IMR-90 (cell line): ENCODE results near the gene CDC34. TPM values are rescaled to one million over a fixed set of nuclear protein-coding genes. Genes with fewer than 3 reads are reported as not detected.

Experiments used
- ATAC-seq: fragments of 200-7000 bp; cut with Tn5 transposase; 2 replicates; pipeline ENCODE4 v1.9.1; 2020; ENCODE audit warnings: low read depth, mild to moderate bottlenecking, moderate library complexity
- BruUV-seq: library from RNA; stranded (reverse); fragments of 400-500 nt; replicated peaks from 2 replicates; lab custom pipeline; 2021; lab: Mats Ljungman, UMichigan
- CTCF ChIA-PET: fragments of 300-600 bp; formaldehyde crosslinking; extraction: SDS; loops from one replicate; lab custom pipeline; 2021; ENCODE audit warnings: antibody characterized with exemption; lab: Yijun Ruan, JAX
- POLR2A ChIA-PET: fragments of 300-600 bp; sonication (Branson Sonifier 250); formaldehyde crosslinking; loops from one replicate; lab custom pipeline; 2022; ENCODE audit warnings: antibody characterized with exemption; ENCODE audit not compliant: unreplicated experiment; lab: Charles Lee
- DNase-seq: peaks from one replicate; pipeline ENCODE4 v3.0.0; 2013
- H2AFZ ChIP-seq: replicated peaks from 2 replicates; pipeline ENCODE3; 2013; ENCODE audit warnings: low read length, mild to moderate bottlenecking; ENCODE audit not compliant: poor library complexity
- H2AK5ac ChIP-seq: 2 replicates; pipeline ENCODE4 v1.6.1; 2013; ENCODE audit warnings: low read depth, low read length, inconsistent platforms
- H2AK9ac ChIP-seq: replicated peaks from 2 replicates; pipeline ENCODE3; 2013; ENCODE audit warnings: mild to moderate bottlenecking, low read depth, low read length, moderate library complexity; ENCODE audit not compliant: poor library complexity
- H2BK120ac ChIP-seq: 2 replicates; pipeline ENCODE4 v1.6.1; 2013; ENCODE audit warnings: low read depth, low read length, inconsistent platforms
- H2BK15ac ChIP-seq: 3 replicates; pipeline ENCODE4 v1.6.1; 2013; ENCODE audit warnings: low read depth, low read length, inconsistent platforms
- H2BK20ac ChIP-seq: 2 replicates; pipeline ENCODE4 v1.6.1; 2013; ENCODE audit warnings: low read depth, mild to moderate bottlenecking, inconsistent platforms, low read length, moderate library complexity
- H2BK5ac ChIP-seq: 2 replicates; pipeline ENCODE4 v1.6.1; 2013; ENCODE audit warnings: mild to moderate bottlenecking, low read depth, low read length, inconsistent platforms; ENCODE audit not compliant: poor library complexity, severe bottlenecking
- H3K14ac ChIP-seq: replicated peaks from 2 replicates; pipeline ENCODE4 v1.6.1; 2013; ENCODE audit warnings: low read depth, low read length, inconsistent platforms
- H3K18ac ChIP-seq: 2 replicates; pipeline ENCODE4 v1.6.1; 2013; ENCODE audit warnings: low read depth, low read length, control low read depth
- H3K23ac ChIP-seq: 2 replicates; pipeline ENCODE4 v1.6.1; 2013; ENCODE audit warnings: low read depth, low read length, inconsistent platforms
- H3K27ac ChIP-seq: 2 replicates; pipeline ENCODE4 v1.5.1; 2013; ENCODE audit warnings: mild to moderate bottlenecking, control low read depth, low read length; ENCODE audit not compliant: insufficient read depth
- H3K27me3 ChIP-seq: 2 replicates; pipeline ENCODE4 v1.6.1; 2013; ENCODE audit warnings: low read length; ENCODE audit not compliant: control insufficient read depth, insufficient read depth
- H3K36me3 ChIP-seq: 2 replicates; pipeline ENCODE4 v1.6.1; 2013; ENCODE audit warnings: low read length, mixed read lengths; ENCODE audit not compliant: control insufficient read depth, insufficient read depth
- H3K4ac ChIP-seq: 2 replicates; pipeline ENCODE4 v1.6.1; 2013; ENCODE audit warnings: low read depth, low read length, inconsistent platforms
- H3K4me1 ChIP-seq: 2 replicates; pipeline ENCODE4 v1.6.1; 2013; ENCODE audit warnings: low read length, mixed read lengths; ENCODE audit not compliant: control insufficient read depth, insufficient read depth
- H3K4me2 ChIP-seq: 2 replicates; pipeline ENCODE4 v1.6.1; 2013; ENCODE audit warnings: low read depth, mild to moderate bottlenecking, control low read depth, low read length, moderate library complexity
- H3K4me3 ChIP-seq: 2 replicates; pipeline ENCODE4 v1.5.1; 2013; ENCODE audit warnings: low read depth, mild to moderate bottlenecking, control low read depth, low read length, moderate library complexity; ENCODE audit not compliant: insufficient read depth
- H3K56ac ChIP-seq: 2 replicates; pipeline ENCODE4 v1.6.1; 2013; ENCODE audit warnings: low read length, inconsistent platforms; ENCODE audit not compliant: insufficient read depth; ENCODE audit errors: extremely low read depth
- H3K79me1 ChIP-seq, 2 experiments: 2 replicates each; pipeline ENCODE4 v1.6.1; 2013; ENCODE audit warnings: low read length in 2 of 2, inconsistent platforms in 1 of 2, low read depth in 1 of 2
- H3K9ac ChIP-seq: 2 replicates; pipeline ENCODE4 v1.6.1; 2013; ENCODE audit warnings: low read depth, low read length, control low read depth
- H3K9me1 ChIP-seq: 2 replicates; pipeline ENCODE4 v1.6.1; 2013; ENCODE audit warnings: low read length, inconsistent platforms; ENCODE audit not compliant: insufficient read depth
- H3K9me3 ChIP-seq: 2 replicates; pipeline ENCODE4 v1.6.1; 2013; ENCODE audit warnings: low read length; ENCODE audit not compliant: control insufficient read depth, insufficient read depth
- H4K20me1 ChIP-seq: 2 replicates; pipeline ENCODE4 v1.6.1; 2013; ENCODE audit warnings: low read length, inconsistent platforms; ENCODE audit not compliant: insufficient read depth
- H4K5ac ChIP-seq: 2 replicates; pipeline ENCODE4 v1.6.1; 2013; ENCODE audit warnings: mild to moderate bottlenecking, low read depth, low read length, control low read depth
- H4K8ac ChIP-seq, 2 experiments: 2 replicates each; pipeline ENCODE4 v1.6.1; 2013; ENCODE audit warnings: low read depth in 2 of 2, low read length in 2 of 2, control low read depth in 1 of 2, inconsistent platforms in 1 of 2
- H4K91ac ChIP-seq: 2 replicates; pipeline ENCODE4 v1.6.1; 2013; ENCODE audit warnings: low read depth, low read length, inconsistent platforms; ENCODE audit not compliant: insufficient read depth
- CHD1 ChIP-seq: IDR thresholded peaks from 2 replicates; pipeline ENCODE4 v1.6.1; 2012; ENCODE audit warnings: low read depth, low read length, improper control_type of control experiment
- CTCF ChIP-seq: conservative IDR thresholded peaks from 2 replicates; pipeline ENCODE4 v1.5.1; 2012; ENCODE audit warnings: mild to moderate bottlenecking, low read depth, low read length, improper control_type of control experiment
- FOS ChIP-seq: fragments of 150-350 bp; IDR thresholded peaks from 2 replicates; pipeline ENCODE4 v1.6.1; 2016; ENCODE audit warnings: low read depth, low read length
- MXI1 ChIP-seq: IDR thresholded peaks from 2 replicates; pipeline ENCODE4 v1.6.1; 2012; ENCODE audit warnings: low read depth, mild to moderate bottlenecking, low read length, moderate library complexity, borderline replicate concordance
- POLR2A ChIP-seq: IDR thresholded peaks from 2 replicates; pipeline ENCODE4 v1.6.1; 2012; ENCODE audit warnings: mild to moderate bottlenecking, low read depth, low read length
- RAD21 ChIP-seq: IDR thresholded peaks from 2 replicates; pipeline ENCODE4 v1.6.1; 2012; ENCODE audit warnings: low read length, improper control_type of control experiment
- RCOR1 ChIP-seq: IDR thresholded peaks from 2 replicates; pipeline ENCODE4 v1.6.1; 2012; ENCODE audit warnings: mild to moderate bottlenecking, low read length, improper control_type of control experiment; ENCODE audit not compliant: insufficient replicate concordance
- WGBS, 2 experiments: methylation state at CpG; one replicate each; pipeline versions ENCODE4 v1.1.5 to v1.1.7; 2013; ENCODE audit warnings: missing lambda C conversion rate in 2 of 2; ENCODE audit not compliant: insufficient read length in 1 of 2; ENCODE audit errors: extremely low coverage in 2 of 2; 5-methylcytosine and 5-hydroxymethylcytosine counted together
- dilution Hi-C: fragments of 300-500 bp; cut with HindIII; formaldehyde crosslinking; loops from one replicate; pipeline ENCODE4 v1.14.3; 2018; ENCODE audit warnings: low sequenced_read_pairs; ENCODE audit not compliant: unreplicated experiment
- in situ Hi-C: fragments of 300-500 bp; cut with MboI; formaldehyde crosslinking; loops from 3 replicates; pipeline ENCODE4 v1.14.3; 2019; ENCODE audit warnings: low sequenced_read_pairs, inconsistent platforms, mixed read lengths
- intact Hi-C: fragments of 100-400 bp; cut with micrococcal nuclease; formaldehyde crosslinking; loops from 2 replicates; pipeline ENCODE4 v1.10.0; 2022
- polyA plus RNA-seq, 3 experiments: library from polyadenylated mRNA; depleted of rRNA; stranded (reverse); fragments of >200 nt; gene quantifications; 2 replicates each; pipeline ENCODE4 v1.2.3, GENCODE V29; 2012; ENCODE audit warnings: low replicate concordance in 1 of 3
- total RNA-seq: library from RNA; depleted of rRNA; stranded (reverse); fragments of >200 nt; gene quantifications from 2 replicates; pipeline ENCODE4 v1.2.3, GENCODE V29; 2012

Gene CDC34
- total and polyA plus RNA-seq, 2 of the 4 experiments (the other 2 are of a cell fraction), result 35.7 to 68.9 TPM

DNA sequence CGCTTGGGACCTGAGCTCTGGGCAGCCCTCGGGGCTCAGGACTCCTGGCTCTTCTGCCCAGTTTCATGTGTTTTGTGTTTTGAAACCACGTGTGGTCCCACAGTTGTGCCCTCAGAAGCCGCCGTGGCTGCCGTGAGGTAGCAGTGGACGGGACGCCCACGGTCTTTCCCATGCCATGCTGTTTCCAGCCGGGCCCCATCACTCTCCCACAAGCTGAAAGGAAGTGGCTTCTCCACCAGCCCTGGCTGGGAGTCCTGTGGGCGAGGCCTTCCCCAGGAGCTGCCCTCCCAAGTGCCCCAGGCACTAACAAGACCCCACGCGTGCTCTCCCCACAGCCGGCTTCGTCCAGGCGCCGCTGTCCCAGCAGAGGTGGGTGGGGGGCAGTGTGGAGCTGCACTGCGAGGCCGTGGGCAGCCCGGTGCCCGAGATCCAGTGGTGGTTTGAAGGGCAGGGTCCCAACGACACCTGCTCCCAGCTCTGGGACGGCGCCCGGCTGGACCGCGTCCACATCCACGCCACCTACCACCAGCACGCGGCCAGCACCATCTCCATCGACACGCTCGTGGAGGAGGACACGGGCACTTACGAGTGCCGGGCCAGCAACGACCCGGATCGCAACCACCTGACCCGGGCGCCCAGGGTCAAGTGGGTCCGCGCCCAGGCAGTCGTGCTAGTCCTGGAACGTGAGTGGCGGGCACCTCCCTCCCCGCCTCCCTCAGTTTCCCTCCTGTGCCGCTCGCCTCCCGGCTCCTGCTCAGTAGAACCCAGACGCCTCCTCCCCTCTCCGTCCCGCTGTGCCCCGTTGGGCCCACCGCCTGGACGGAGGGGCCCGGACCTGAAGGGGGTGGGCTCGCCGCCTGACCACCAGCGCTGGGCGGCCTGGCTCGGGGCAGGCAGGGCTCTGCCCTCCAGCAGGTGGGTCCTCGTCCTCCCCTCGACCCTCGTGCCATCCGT lies 46.2 kb downstream of the CDC34 start:
- Histone ChIP-seq H3K36me3 (peaks cover 22% of the 10 kb centered on the region; the same call in 1 of the 2 replicates), H3K4me1 (peaks cover 20% of the 10 kb centered on the region), H2AK5ac (no peak overlapping the region), H2BK20ac (no peak overlapping the region), H3K4ac (no peak overlapping the region), H2BK15ac (no peak overlapping the region), H3K14ac (no peak overlapping the region), H3K56ac (no peak overlapping the region), H2BK120ac (no peak overlapping the region), H3K4me2 (no peak overlapping the region), H4K20me1 (peaks cover 85% of the 10 kb centered on the region), H3K4me3 (no peak overlapping the region), H3K9me1 (peaks cover 7% of the 10 kb centered on the region; the same call in 1 of the 2 replicates), H3K23ac (no peak overlapping the region), H4K5ac (no peak overlapping the region), H2BK5ac (no peak overlapping the region), H2AFZ (no peak overlapping the region), H3K27ac (no peak overlapping the region), H3K79me1 (peaks cover 0 to 66% of the 10 kb centered on the region in 2 experiments; a peak in 2 of 4 replicates), H4K91ac (no peak overlapping the region), H4K8ac (no peak overlapping the region), H2AK9ac (peak overlapping the region; percentile 24), H3K9ac (no peak overlapping the region), H3K18ac (no peak overlapping the region), H3K9me3 (no peaks in the 10 kb centered on the region), H3K27me3 (no peaks in the 10 kb centered on the region)
- dilution Hi-C loops, result no loop called here
- TF ChIP-seq RCOR1 (no peak), CTCF (no peak), RAD21 (no peak), MXI1 (no peak), POLR2A (no peak), FOS (no peak), CHD1 (no peak)
- ATAC-seq, result no peak
- in situ Hi-C loops, result no loop called here
- intact Hi-C loops, result no loop called here
- BruUV-seq, result no TSS peak
- DNase-seq, result no peak
- POLR2A ChIA-PET, result no interaction called here
- CTCF ChIA-PET, result no interaction called here
- WGBS, 2 experiments, result 91% methylated on average over 41 of the region's 66 CpGs; no CpG with 5 or more reads in 1 of the 2 experiments
